Glomerular endothelial cell (primary cell): ENCODE measurements around the gene AKR1C4. TPM values are rescaled to one million over a fixed set of nuclear protein-coding genes. Genes with fewer than 3 reads are reported as not detected.

Source experiments
- DNase-seq: peaks from one replicate; pipeline ENCODE4 v3.0.0-alpha.2; 2011; ENCODE audit warnings: low read depth, low spot score; ENCODE audit errors: extremely low read depth
- total RNA-seq: library from RNA; depleted of rRNA; stranded (reverse); fragments of >200 nt; gene quantifications from 2 replicates; pipeline ENCODE4 v1.2.3, GENCODE V29; 2015

AKR1C4 gene
- total RNA-seq, 1 donor from 2014 or later, result not detected

DNA sequence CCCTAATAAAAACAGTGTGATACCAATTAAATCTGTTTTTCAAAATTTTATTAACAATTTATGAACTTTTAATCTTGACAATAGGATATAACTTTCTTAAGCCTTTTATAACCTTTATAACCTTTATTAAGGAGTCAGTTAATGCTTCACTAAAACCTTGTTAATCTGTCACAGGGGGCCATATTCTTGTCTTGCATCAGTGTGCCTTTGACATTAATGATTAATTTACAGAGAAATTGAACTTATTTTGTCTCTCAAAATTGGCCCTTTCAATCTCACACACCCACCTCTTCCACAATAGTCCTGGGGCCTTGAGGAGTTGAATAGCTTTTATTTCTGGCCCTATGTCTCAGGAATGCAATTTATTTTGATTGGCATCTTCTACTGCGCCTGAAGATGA, 68.5 kb downstream of the AKR1C4 start:
- DNase-seq, result no peak

DNA sequence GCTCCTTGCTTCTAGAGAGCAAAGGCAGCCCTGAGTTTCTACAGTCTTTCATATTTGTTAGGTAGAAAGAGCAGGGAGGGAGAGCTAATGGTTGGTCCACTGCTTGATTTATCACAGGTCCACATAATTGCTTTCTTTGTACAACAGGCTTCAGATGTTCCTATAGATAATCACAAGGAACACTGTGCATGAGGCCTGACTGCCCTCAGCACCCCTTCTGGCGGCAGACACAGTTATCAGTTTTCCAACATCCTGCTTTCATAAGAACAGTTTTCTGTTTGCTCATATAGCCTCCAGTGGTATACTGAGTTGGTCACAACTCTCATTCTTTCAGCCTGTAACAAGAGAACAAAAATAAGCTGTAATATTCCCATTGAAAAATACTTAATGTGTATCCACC, 69.7 kb downstream of the AKR1C4 start:
- DNase-seq, result no peak

GRCh38 chr10:5266804-5267203, 70.2 kb downstream of the AKR1C4 start:
- DNase-seq, result no peak

- DNase-seq, result no peak
These were observed 71.6 kb downstream of the AKR1C4 start for GRCh38 chr10:5268234-5268633.

Other genes with a start within 250 kb of the AKR1C4 start
- 0.15 and 0.70 TPM in 2 replicates for gene AKR1C1, start 233.4 kb upstream of the AKR1C4 start, total RNA-seq
- 0.29 TPM in 1 of 2 replicates, not detected in the other for gene AKR1C2, start 193.0 kb upstream of the AKR1C4 start, total RNA-seq
- 0.63 and 3.6 TPM in 2 replicates for gene AKR1C3, start 102.4 kb upstream of the AKR1C4 start, total RNA-seq
- not detected in 2 replicates for gene AKR1C8, start 11.7 kb upstream of the AKR1C4 start, total RNA-seq
- not detected in 2 replicates for gene UCN3, start 168.1 kb downstream of the AKR1C4 start, total RNA-seq
- 0.12 TPM in 1 of 2 replicates, not detected in the other for gene TUBAL3, start 208.0 kb downstream of the AKR1C4 start, total RNA-seq
- gene NET1, start 215.7 kb downstream of the AKR1C4 start, total RNA-seq, result 25.7 and 48.1 TPM in 2 replicates